Effector memory CD4-positive, alpha-beta T cell (primary cell): ENCODE data around the gene RASAL1.
A peak's percentile ranks its signal among the peaks of the same experiment; 100 is the strongest.

ENCODE experiments used
- DNase-seq, 3 donors: peaks; one replicate each; pipeline ENCODE4 v3.0.0-alpha.2; 2020
- H3K27ac ChIP-seq: 2 replicates; pipeline ENCODE4 v1.7.0; 2013; ENCODE audit warnings: mild to moderate bottlenecking, low read length, moderate library complexity; ENCODE audit not compliant: insufficient read depth, poor library complexity, severe bottlenecking
- H3K27me3 ChIP-seq: replicated peaks from 2 replicates; pipeline ENCODE4 v1.7.0; 2013; ENCODE audit warnings: mild to moderate bottlenecking, low read length; ENCODE audit not compliant: insufficient read depth, control insufficient read depth, poor library complexity, severe bottlenecking
- H3K36me3 ChIP-seq: 2 replicates; pipeline ENCODE4 v1.7.0; 2013; ENCODE audit warnings: mild to moderate bottlenecking, low read length, moderate library complexity; ENCODE audit not compliant: control insufficient read depth, insufficient read depth
- H3K4me1 ChIP-seq: 2 replicates; pipeline ENCODE4 v1.7.0; 2013; ENCODE audit warnings: low read length, mild to moderate bottlenecking; ENCODE audit not compliant: control insufficient read depth, insufficient read depth, poor library complexity, severe bottlenecking
- H3K4me3 ChIP-seq: 2 replicates; pipeline ENCODE4 v1.7.0; 2013; ENCODE audit warnings: low read length, low read depth, mild to moderate bottlenecking; ENCODE audit not compliant: insufficient read depth, poor library complexity, severe bottlenecking
- H3K9me3 ChIP-seq: 2 replicates; pipeline ENCODE4 v1.7.0; 2013; ENCODE audit warnings: mild to moderate bottlenecking, low read length, moderate library complexity; ENCODE audit not compliant: control insufficient read depth

RASAL1 gene

GRCh38 chr12:113088971-113089756 lies 46.4 kb downstream of the RASAL1 start:
- Histone ChIP-seq H3K4me1 (peaks cover 73% of the 10 kb centered on the region), H3K27ac (peak overlapping the region; percentile 56), H3K9me3 (no peaks in the 10 kb centered on the region), H3K36me3 (no peaks in the 10 kb centered on the region), H3K4me3 (peak overlapping the region; percentile 22), H3K27me3 (no peaks in the 10 kb centered on the region)
- peak in 1 of 3 donors; percentile 37 for DNase-seq

DNA sequence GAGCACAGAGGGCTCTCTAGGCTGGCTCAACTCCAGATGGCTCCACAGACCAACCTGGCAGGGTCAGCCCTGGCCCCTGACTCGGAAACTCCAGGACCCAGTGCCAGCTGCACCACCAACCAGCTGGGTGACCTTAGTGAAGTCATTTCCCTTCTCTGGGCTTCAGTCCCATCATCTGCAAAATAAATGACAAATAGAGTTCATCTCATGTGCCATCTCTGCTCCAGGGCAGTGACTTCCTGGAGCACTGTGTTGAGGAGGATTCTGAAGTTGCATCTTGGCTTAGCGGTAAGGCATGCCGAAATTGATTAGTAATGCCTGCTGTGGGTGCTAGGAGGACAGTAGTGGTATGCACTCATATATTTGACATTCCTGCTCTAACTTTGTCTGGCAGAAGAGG lies 47.5 kb downstream of the RASAL1 start:
- H3K4me3 ChIP-seq = no peak overlapping the region
- H3K4me1 ChIP-seq = peaks cover 72% of the 10 kb centered on the region
- H3K27ac ChIP-seq = peak overlapping the region; percentile 60
- no peak for DNase-seq
- H3K9me3 ChIP-seq = no peaks in the 10 kb centered on the region
- H3K36me3 ChIP-seq = no peaks in the 10 kb centered on the region
- H3K27me3 ChIP-seq = no peaks in the 10 kb centered on the region

DNA sequence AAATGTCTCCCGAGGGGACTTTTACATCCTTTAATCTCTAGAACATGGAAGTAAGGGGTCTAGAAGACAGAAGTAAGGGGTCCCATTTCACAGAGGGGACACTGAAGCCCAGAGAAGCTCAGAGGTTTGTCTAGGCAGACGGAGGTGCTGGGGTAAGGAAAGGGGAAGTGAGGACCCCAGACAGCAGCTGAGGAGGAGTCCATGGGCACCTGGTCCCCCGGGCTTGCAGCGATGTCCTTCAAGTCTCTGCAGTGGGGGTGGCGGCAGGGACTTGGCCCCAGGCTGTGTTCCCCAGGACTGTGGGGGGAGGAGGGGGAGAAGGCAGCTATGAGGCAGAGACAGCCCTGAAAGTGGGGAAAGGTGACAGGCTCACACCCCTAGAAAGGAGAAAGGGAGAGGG lies 48.4 kb downstream of the RASAL1 start:
- Histone ChIP-seq H3K36me3 (no peaks in the 10 kb centered on the region), H3K4me1 (peaks cover 65% of the 10 kb centered on the region), H3K9me3 (no peaks in the 10 kb centered on the region), H3K27me3 (no peaks in the 10 kb centered on the region), H3K4me3 (no peak overlapping the region), H3K27ac (peak overlapping the region; percentile 60)
- no peak for DNase-seq

DNA sequence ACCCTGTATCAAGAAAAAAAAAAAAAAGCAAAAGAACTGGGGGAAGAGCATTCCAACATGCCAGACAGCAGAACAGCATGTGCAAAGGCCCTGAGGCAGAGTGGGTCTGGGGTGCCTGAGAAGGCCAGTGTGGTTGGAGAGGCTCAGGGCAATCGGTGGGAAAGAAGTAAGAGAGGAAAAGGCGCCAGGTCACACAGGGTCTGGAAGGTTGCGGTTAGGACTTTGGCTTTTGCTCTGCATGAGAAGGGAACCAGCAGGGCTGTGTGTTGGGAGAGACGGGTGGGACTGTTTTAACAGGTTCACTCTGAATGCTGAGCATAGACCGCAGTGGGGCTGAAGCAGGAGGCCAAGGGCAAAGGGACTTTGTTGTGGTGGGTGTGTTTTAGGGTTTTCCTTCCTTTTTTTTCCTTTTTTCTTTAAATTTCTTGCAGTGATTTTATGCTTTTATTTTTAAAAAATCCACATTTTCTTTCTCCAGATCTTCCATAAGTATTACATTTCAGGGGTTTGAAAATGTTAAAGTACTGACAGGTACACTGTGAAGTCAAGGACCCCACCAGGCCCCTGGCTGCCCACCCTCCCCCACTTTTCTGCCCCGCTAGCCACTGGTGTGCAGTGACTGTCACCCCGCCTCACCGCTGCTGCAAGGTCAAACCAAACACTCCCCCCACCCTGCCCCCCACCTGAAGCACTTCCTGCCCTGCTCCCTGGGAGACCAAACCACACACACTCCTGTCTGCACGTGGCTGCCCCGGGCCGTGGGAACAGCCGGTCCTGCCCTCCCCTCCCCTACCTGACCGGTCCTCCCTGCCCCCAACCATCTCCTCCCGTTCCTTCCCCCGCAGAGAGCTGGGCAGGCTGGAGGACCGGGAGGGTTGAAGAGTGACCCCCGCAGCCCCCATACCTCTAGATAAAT lies 49.1 kb downstream of the RASAL1 start:
- no peaks in the 10 kb centered on the region for H3K9me3 ChIP-seq
- H3K27me3 ChIP-seq = no peaks in the 10 kb centered on the region
- H3K36me3 ChIP-seq = no peaks in the 10 kb centered on the region
- peak overlapping the region; percentile 60 for H3K27ac ChIP-seq
- peak in 1 of 3 donors; percentile 15 for DNase-seq
- H3K4me1 ChIP-seq = peaks cover 58% of the 10 kb centered on the region
- no peak overlapping the region for H3K4me3 ChIP-seq

- Histone ChIP-seq H3K4me1 (peaks cover 33% of the 10 kb centered on the region), H3K27ac (no peak overlapping the region), H3K4me3 (no peak overlapping the region), H3K27me3 (no peaks in the 10 kb centered on the region), H3K9me3 (no peaks in the 10 kb centered on the region), H3K36me3 (no peaks in the 10 kb centered on the region)
- no peak for DNase-seq
Measured at GRCh38 chr12:113083863-113084435, 51.6 kb downstream of the RASAL1 start.

DNA sequence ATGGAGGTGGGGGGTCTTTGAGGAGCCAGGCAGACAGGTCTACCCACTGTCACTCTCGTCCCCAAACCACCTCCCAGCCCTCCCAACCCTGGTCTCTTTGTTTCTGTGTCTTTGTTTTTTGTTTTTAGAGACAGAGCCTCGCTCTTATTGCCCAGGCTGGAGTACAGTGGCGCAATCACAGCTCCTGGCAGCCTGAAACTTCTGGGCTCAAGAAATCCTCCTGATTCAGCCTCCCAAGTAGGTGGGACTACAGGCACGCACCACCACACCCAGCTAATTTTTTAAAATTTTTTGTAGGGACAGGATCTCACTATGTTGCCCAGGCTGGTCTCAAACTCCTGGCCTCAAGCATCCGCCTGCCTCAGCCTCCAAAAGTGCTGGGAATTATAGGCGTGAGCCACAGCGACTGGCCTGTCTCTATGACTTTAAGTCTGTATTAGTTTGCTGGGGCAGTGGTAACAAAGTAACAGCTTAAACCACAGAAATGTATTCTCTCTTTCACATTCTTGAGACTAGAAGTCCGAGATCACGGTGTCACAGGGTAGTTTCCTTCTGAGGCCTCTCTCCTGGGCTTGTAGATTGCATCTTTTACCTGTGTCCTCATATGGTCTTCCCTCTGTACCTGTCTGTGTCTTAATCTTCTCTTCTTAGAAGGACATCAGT lies 52.9 kb downstream of the RASAL1 start:
- no peak overlapping the region for H3K27ac ChIP-seq
- DNase-seq = no peak
- peaks cover 9% of the 10 kb centered on the region for H3K36me3 ChIP-seq
- H3K9me3 ChIP-seq = no peaks in the 10 kb centered on the region
- H3K4me3 ChIP-seq = no peak overlapping the region
- peaks cover 24% of the 10 kb centered on the region for H3K4me1 ChIP-seq
- no peaks in the 10 kb centered on the region for H3K27me3 ChIP-seq

- Histone ChIP-seq H3K4me1 (peaks cover 17% of the 10 kb centered on the region), H3K27me3 (no peaks in the 10 kb centered on the region), H3K4me3 (no peak overlapping the region), H3K27ac (no peak overlapping the region), H3K9me3 (no peaks in the 10 kb centered on the region), H3K36me3 (peaks cover 9% of the 10 kb centered on the region)
- DNase-seq = no peak
Measured at GRCh38 chr12:113081873-113082272, 53.7 kb downstream of the RASAL1 start.

DNA sequence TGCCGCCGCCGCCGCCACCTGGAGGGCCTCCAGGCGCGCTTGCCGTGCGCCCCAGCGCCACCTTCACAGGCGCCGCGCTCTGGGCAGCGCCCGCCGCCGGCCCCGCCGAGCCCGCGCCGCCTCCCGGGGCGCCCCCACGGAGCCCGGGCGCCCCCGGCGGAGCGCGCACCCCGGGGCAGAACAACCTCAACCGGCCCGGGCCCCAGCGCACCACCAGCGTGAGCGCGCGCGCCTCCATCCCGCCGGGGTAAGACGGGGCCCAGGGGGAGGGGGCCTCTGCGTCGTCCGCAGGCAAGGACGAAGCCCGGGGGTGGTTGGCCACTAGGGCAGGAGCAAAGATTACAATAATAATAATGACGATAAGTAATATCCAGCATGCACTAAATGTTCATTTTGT lies 57.7 kb downstream of the RASAL1 start:
- no peak for DNase-seq

GRCh38 chr12:113077057-113077858 lies 58.3 kb downstream of the RASAL1 start:
- Histone ChIP-seq H3K4me3 (no peak overlapping the region), H3K9me3 (no peaks in the 10 kb centered on the region), H3K4me1 (peaks cover 11% of the 10 kb centered on the region), H3K36me3 (peaks cover 9% of the 10 kb centered on the region), H3K27ac (no peak overlapping the region), H3K27me3 (no peaks in the 10 kb centered on the region)
- no peak for DNase-seq

More for the DNA sequence above, 57.7 kb downstream of the RASAL1 start:
- Histone ChIP-seq H3K27ac (no peak overlapping the region), H3K4me3 (no peak overlapping the region), H3K9me3 (no peaks in the 10 kb centered on the region), H3K4me1 (peaks cover 11% of the 10 kb centered on the region), H3K27me3 (no peaks in the 10 kb centered on the region), H3K36me3 (peaks cover 9% of the 10 kb centered on the region)
